ENCODE data around the gene UGDH.

DNA sequence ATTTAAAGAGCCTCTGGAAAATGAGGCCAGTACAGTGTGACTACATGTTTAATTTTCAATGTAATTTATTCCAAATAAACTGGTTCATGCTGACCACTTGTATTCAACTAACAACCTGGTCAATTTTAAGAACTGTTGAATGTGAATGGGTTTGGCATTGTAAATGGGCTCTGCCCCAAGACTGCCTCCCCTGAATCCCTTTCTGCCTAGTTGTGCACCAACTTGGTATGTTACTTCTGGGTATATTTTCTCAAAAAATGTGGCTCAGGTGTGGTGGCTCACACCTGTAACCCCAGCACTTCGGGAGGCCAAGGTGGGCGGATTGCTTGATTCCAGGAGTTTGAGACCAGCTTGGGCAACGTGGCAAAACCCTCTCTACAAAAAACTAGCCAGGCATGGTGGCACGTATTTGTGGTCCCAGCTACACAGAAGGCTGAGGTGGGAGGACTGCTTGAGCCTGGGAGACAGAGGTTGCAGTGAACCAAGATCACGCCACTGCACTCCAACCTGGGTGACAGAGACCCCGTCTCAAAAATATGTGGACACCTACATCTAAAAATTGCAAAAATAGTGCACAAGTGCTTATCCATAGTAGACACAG, 75.7 kb downstream of the UGDH start:
- TF ChIP-seq, protein P1, sequence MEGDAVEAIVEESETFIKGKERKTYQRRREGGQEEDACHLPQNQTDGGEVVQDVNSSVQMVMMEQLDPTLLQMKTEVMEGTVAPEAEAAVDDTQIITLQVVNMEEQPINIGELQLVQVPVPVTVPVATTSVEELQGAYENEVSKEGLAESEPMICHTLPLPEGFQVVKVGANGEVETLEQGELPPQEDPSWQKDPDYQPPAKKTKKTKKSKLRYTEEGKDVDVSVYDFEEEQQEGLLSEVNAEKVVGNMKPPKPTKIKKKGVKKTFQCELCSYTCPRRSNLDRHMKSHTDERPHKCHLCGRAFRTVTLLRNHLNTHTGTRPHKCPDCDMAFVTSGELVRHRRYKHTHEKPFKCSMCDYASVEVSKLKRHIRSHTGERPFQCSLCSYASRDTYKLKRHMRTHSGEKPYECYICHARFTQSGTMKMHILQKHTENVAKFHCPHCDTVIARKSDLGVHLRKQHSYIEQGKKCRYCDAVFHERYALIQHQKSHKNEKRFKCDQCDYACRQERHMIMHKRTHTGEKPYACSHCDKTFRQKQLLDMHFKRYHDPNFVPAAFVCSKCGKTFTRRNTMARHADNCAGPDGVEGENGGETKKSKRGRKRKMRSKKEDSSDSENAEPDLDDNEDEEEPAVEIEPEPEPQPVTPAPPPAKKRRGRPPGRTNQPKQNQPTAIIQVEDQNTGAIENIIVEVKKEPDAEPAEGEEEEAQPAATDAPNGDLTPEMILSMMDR (IDR thresholded peaks at IDR 0.05; ENCODE audit: extremely low read depth in 1 of 2, insufficient read depth in 1 of 2, low read depth in 1 of 2, low read length in 2 of 2), result no peak
- TF ChIP-seq EZH2 (IDR thresholded peaks at IDR 0.05; ENCODE audit: borderline replicate concordance, low read depth, low read length, severe bottlenecking), result no peak
- TF ChIP-seq POLR2A (IDR thresholded peaks at IDR 0.05; ENCODE audit: low read depth, low read length), result no peak
- TF ChIP-seq, protein P2, sequence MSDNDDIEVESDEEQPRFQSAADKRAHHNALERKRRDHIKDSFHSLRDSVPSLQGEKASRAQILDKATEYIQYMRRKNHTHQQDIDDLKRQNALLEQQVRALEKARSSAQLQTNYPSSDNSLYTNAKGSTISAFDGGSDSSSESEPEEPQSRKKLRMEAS (IDR thresholded peaks at IDR 0.05; ENCODE audit: insufficient read depth, insufficient read length), result no peak
- no peak for TF ChIP-seq MYC (IDR thresholded peaks at IDR 0.05; ENCODE audit: low read depth, low read length)
- no peak for TF ChIP-seq JUN (IDR thresholded peaks at IDR 0.05; ENCODE audit: borderline replicate concordance, insufficient read depth, insufficient read length, low read depth)
- no peak for TF ChIP-seq POLR2AphosphoS5 (IDR thresholded peaks at IDR 0.05; ENCODE audit: insufficient read depth, low read depth, low read length)
